ENCODE results near the gene IFITM2.
"Not testable (repeated sequence)": the region's sequence is repeated elsewhere in the genome, so short reads cannot be mapped to it uniquely, and the experiment has no call there.

DNA sequence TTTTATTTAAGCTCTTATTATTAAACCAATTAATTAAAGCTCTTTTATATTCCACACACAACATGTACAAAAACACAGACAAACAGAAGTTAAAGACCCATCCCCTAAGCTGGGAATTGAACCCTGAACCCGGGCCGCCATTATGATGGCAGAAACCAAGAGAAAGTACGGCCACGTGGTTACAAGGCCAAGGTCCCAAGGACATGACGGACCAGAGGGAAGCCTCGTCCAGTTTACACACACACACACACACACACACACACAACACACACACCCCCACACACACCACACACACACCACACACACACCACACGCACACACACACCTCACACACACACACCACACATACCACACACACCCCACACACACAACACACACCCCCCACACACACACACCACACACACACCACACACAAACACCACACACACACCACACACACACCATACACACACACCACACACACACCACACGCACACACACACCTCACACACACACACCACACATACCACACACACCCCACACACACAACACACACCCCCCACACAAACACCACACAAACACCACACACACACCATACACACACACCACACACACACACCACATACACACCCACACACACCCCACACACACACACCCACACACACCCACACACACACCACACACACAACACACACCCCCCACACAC is 41.8 kb downstream of the IFITM2 start:
- TF ChIP-seq, protein P1, sequence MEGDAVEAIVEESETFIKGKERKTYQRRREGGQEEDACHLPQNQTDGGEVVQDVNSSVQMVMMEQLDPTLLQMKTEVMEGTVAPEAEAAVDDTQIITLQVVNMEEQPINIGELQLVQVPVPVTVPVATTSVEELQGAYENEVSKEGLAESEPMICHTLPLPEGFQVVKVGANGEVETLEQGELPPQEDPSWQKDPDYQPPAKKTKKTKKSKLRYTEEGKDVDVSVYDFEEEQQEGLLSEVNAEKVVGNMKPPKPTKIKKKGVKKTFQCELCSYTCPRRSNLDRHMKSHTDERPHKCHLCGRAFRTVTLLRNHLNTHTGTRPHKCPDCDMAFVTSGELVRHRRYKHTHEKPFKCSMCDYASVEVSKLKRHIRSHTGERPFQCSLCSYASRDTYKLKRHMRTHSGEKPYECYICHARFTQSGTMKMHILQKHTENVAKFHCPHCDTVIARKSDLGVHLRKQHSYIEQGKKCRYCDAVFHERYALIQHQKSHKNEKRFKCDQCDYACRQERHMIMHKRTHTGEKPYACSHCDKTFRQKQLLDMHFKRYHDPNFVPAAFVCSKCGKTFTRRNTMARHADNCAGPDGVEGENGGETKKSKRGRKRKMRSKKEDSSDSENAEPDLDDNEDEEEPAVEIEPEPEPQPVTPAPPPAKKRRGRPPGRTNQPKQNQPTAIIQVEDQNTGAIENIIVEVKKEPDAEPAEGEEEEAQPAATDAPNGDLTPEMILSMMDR (IDR thresholded peaks at IDR 0.05 in 4 of 5, conservative IDR thresholded peaks at IDR 0.05 in 1 of 5), result not testable (repeated sequence)
- TF ChIP-seq POLR2A (IDR thresholded peaks at IDR 0.05), result not testable (repeated sequence)
